Ishikawa (cell line): ENCODE data around the gene PLXNA4.

Source experiments
- CEBPB ChIP-seq: IDR thresholded peaks from 2 replicates; pipeline ENCODE4 v1.6.1; 2012
- CREB1 ChIP-seq: IDR thresholded peaks from 2 replicates; pipeline ENCODE4 v1.6.1; 2012; ENCODE audit warnings: low read depth
- EGR1 ChIP-seq: IDR thresholded peaks from 2 replicates; pipeline ENCODE4 v1.6.1; 2012
- EP300 ChIP-seq: IDR thresholded peaks from 2 replicates; pipeline ENCODE4 v1.6.1; 2012; ENCODE audit warnings: borderline replicate concordance
- FOXM1 ChIP-seq: IDR thresholded peaks from 2 replicates; pipeline ENCODE4 v1.6.1; 2012; ENCODE audit warnings: low read depth, borderline replicate concordance
- NFIC ChIP-seq: IDR thresholded peaks from 2 replicates; pipeline ENCODE4 v1.6.1; 2012
- RAD21 ChIP-seq: IDR thresholded peaks from 2 replicates; pipeline ENCODE4 v1.6.1; 2012; ENCODE audit warnings: low read depth
- TAF1 ChIP-seq: IDR thresholded peaks from 2 replicates; pipeline ENCODE4 v1.6.1; 2012; ENCODE audit warnings: low read depth, mild to moderate bottlenecking
- TCF12 ChIP-seq: IDR thresholded peaks from 2 replicates; pipeline ENCODE4 v1.6.1; 2012; ENCODE audit warnings: low read depth
- TEAD4 ChIP-seq: IDR thresholded peaks from 2 replicates; pipeline ENCODE4 v1.6.1; 2012
- YY1 ChIP-seq: IDR thresholded peaks from 2 replicates; pipeline ENCODE4 v1.6.1; 2012; ENCODE audit warnings: low read depth
- ZBTB7A ChIP-seq: IDR thresholded peaks from 2 replicates; pipeline ENCODE4 v1.6.1; 2012; ENCODE audit warnings: low read depth
- TF ChIP-seq, protein P1 (sequence below): IDR thresholded peaks from 2 replicates; pipeline ENCODE4 v1.6.1; 2012; ENCODE audit warnings: low read depth, mild to moderate bottlenecking
- TF ChIP-seq, protein P2 (sequence below): IDR thresholded peaks from 2 replicates; pipeline ENCODE4 v1.6.1; 2012
- TF ChIP-seq, protein P3 (sequence below): IDR thresholded peaks from 2 replicates; pipeline ENCODE4 v1.6.1; 2012

The PLXNA4 gene

DNA sequence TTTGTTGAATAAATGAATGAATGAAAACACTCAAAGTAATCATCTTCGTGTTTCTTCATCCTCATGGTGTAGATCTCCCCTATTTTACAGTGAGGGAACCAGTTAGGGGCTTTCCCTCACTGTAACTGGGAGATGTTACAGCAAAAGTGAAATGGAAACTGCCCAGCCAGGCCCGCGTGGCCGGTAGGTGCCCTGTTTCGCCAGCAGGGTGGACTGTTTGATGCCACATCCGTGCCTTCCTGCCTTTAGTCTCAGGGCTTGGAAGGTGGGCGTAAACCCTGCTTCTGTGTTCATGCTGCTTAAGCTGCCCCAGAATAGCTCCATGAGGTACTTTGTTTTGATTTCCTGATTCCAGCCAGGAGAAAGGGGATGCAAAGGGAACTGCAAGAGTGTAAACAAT is 268.8 kb downstream of the PLXNA4 start:
- TF ChIP-seq FOXM1 = no peak
- TF ChIP-seq EGR1 = no peak
- no peak for TF ChIP-seq TEAD4
- no peak for TF ChIP-seq YY1
- TF ChIP-seq, protein P1, sequence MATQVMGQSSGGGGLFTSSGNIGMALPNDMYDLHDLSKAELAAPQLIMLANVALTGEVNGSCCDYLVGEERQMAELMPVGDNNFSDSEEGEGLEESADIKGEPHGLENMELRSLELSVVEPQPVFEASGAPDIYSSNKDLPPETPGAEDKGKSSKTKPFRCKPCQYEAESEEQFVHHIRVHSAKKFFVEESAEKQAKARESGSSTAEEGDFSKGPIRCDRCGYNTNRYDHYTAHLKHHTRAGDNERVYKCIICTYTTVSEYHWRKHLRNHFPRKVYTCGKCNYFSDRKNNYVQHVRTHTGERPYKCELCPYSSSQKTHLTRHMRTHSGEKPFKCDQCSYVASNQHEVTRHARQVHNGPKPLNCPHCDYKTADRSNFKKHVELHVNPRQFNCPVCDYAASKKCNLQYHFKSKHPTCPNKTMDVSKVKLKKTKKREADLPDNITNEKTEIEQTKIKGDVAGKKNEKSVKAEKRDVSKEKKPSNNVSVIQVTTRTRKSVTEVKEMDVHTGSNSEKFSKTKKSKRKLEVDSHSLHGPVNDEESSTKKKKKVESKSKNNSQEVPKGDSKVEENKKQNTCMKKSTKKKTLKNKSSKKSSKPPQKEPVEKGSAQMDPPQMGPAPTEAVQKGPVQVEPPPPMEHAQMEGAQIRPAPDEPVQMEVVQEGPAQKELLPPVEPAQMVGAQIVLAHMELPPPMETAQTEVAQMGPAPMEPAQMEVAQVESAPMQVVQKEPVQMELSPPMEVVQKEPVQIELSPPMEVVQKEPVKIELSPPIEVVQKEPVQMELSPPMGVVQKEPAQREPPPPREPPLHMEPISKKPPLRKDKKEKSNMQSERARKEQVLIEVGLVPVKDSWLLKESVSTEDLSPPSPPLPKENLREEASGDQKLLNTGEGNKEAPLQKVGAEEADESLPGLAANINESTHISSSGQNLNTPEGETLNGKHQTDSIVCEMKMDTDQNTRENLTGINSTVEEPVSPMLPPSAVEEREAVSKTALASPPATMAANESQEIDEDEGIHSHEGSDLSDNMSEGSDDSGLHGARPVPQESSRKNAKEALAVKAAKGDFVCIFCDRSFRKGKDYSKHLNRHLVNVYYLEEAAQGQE = no peak
- no peak for TF ChIP-seq ZBTB7A
- TF ChIP-seq, protein P2, sequence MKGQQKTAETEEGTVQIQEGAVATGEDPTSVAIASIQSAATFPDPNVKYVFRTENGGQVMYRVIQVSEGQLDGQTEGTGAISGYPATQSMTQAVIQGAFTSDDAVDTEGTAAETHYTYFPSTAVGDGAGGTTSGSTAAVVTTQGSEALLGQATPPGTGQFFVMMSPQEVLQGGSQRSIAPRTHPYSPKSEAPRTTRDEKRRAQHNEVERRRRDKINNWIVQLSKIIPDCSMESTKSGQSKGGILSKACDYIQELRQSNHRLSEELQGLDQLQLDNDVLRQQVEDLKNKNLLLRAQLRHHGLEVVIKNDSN = no peak
- TF ChIP-seq EP300 = no peak
- TF ChIP-seq NFIC = no peak
- TF ChIP-seq, protein P3, sequence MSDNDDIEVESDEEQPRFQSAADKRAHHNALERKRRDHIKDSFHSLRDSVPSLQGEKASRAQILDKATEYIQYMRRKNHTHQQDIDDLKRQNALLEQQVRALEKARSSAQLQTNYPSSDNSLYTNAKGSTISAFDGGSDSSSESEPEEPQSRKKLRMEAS = no peak
- TF ChIP-seq CREB1 = no peak
- TF ChIP-seq TCF12 = no peak
- no peak for TF ChIP-seq TAF1
- no peak for TF ChIP-seq RAD21
- TF ChIP-seq CEBPB = no peak

DNA sequence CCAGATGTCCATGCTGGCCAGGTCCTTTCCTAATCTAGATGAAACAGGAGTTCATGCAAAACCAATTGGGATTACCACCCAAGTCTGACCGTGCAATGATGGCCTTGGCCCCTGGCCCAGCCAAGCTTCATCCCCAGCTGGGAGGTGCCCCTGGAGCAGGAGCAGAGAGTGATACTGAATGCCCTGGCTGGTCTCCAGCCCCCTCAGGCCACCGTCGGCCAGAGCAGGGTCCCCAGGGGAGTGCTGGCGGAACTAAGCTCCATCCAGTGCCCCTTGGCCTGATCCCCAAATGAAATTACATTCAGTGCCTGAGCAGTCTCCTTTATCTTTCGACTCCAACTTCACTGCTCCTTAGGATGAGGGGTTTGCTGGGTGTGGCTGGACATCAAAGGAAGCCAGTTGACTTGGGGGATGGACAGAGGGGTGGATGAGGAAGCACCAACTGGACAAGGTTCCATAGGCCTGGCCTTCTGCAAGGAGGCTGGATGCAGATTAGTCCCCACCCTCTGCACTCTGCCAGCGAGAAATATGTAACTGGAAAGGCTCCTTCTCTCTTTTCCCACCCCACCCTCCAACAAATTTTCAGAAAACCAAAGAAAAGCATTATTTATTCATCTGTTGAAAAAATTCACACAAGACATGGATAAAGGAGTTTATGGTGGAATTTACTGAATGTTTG is 275.5 kb downstream of the PLXNA4 start:
- TF ChIP-seq CEBPB (no peak), TEAD4 (no peak), TAF1 (no peak), ZBTB7A (no peak), TCF12 (no peak), RAD21 (no peak), NFIC (no peak)
- TF ChIP-seq, protein P3 = no peak
- TF ChIP-seq, protein P2 = no peak

DNA sequence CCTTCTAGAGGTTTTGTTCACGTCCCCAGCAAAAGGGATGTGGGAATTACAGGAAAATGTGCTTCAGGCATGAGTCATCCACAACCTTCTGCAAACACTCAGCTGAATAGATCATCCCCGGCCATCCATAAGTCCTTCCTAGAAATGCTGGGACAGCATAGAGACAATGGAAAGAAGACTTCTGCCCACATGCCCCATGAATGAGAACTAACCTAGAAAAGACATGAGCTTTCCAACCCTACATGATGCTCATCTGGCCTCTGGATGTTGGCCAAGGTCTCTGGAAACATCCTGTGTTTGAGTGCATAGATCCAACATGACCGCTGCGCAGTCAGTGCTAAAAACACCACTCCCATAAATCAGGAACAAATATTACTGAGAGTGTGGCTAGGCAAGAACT is 277.5 kb downstream of the PLXNA4 start:
- TF ChIP-seq TAF1 (no peak), TEAD4 (no peak), CREB1 (no peak), TCF12 (no peak), FOXM1 (no peak), NFIC (no peak), CEBPB (no peak)
- TF ChIP-seq, protein P3 = no peak
- TF ChIP-seq, protein P2 = no peak

DNA sequence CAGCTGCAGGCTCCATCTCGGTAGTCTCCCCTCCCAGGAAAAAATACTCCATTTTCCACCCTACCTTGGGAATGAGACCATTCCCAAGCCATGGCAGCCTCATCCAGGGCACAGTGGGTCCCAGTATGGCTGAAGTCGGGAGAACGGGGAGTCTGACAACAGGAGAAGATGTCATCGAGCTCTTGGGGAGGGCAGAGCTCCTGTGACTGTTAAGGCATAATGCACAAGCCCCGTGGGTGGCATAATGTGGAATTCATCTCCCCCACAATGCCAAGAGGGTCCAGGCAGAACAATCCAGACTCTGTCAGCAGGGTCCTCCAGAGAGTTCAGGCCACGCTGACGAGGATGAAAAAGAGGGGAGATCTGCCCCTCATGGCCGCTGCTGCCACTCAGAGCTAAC is 279.4 kb downstream of the PLXNA4 start:
- TF ChIP-seq EP300 = no peak
- TF ChIP-seq RAD21 = no peak
- TF ChIP-seq, protein P3 = no peak
- TF ChIP-seq TAF1 = no peak
- TF ChIP-seq ZBTB7A = no peak
- TF ChIP-seq, protein P2 = no peak
- no peak for TF ChIP-seq CREB1

DNA sequence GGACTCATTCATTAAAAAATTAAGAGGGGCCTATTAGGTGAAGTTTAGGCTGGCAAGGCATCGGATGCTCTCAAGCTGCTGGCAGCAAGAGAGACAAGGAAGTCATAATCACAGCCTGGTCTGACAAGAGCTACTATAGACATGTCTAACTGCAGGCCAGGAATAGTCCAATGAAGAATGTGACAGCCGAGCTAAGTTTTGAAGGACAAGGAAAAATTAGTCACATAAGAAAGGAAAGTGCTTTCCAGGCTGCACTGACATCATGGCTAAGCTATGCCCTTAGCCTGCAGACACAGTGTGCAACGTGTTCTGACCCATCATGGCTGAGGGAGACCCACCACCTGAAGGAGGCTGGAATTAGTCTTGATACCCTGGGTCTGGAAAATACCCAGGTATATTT is 281.1 kb downstream of the PLXNA4 start:
- TF ChIP-seq FOXM1 = no peak
- TF ChIP-seq, protein P1 = no peak
- TF ChIP-seq, protein P3 = no peak
- no peak for TF ChIP-seq TCF12
- TF ChIP-seq, protein P2 = no peak
- TF ChIP-seq RAD21 = no peak
- no peak for TF ChIP-seq EGR1
- TF ChIP-seq ZBTB7A = no peak
- TF ChIP-seq NFIC = no peak
- TF ChIP-seq EP300 = no peak
- no peak for TF ChIP-seq CREB1
- TF ChIP-seq TEAD4 = no peak
- TF ChIP-seq CEBPB = no peak
